DOHH2 (cell line): ENCODE measurements around the gene CD63.

ENCODE experiments used
- EZH2phosphoT487 ChIP-seq: fragments of 200-600 bp; sonication (generic); IDR thresholded peaks from 2 replicates; pipeline ENCODE4 v1.6.1; 2017; ENCODE audit warnings: borderline replicate concordance, mild to moderate bottlenecking, antibody characterized with exemption, low read length, moderate library complexity, mixed read lengths
- TF ChIP-seq, protein P1 (sequence below): fragments of 200-600 bp; sonication (generic); IDR thresholded peaks from one replicate; pipeline ENCODE4 v1.5.1; 2014; ENCODE audit warnings: antibody characterized with exemption, mild to moderate bottlenecking, low read depth, low read length; ENCODE audit not compliant: poor library complexity, severe bottlenecking

DNA sequence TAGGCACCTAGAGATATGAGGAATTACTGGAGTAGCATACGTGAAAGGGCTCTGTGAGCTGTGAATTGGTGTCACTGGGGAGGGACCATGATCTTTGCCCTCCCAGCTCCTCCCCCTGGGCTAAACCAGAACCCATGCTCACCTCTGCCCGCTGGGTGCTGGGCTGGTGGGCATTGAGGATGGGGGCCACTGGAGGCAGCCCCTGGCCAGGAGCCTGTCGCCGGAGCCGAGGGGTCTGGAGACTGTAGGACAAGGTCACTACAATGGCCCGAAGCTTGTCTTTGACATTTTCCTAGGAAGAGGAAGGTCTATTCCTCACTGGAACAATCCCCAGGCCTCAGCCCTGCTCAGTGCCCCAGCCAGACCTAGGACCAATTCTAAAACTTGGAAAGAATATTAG is 32.7 kb downstream of the CD63 start:
- TF ChIP-seq, protein P1, sequence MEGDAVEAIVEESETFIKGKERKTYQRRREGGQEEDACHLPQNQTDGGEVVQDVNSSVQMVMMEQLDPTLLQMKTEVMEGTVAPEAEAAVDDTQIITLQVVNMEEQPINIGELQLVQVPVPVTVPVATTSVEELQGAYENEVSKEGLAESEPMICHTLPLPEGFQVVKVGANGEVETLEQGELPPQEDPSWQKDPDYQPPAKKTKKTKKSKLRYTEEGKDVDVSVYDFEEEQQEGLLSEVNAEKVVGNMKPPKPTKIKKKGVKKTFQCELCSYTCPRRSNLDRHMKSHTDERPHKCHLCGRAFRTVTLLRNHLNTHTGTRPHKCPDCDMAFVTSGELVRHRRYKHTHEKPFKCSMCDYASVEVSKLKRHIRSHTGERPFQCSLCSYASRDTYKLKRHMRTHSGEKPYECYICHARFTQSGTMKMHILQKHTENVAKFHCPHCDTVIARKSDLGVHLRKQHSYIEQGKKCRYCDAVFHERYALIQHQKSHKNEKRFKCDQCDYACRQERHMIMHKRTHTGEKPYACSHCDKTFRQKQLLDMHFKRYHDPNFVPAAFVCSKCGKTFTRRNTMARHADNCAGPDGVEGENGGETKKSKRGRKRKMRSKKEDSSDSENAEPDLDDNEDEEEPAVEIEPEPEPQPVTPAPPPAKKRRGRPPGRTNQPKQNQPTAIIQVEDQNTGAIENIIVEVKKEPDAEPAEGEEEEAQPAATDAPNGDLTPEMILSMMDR: no peak
- TF ChIP-seq EZH2phosphoT487: no peak
